IMR-90 (cell line): Measurements from ENCODE around the gene SPATA13. TPM values are rescaled to one million over a fixed set of nuclear protein-coding genes. Genes with fewer than 3 reads are reported as not detected.

Experiments
- ATAC-seq: fragments of 200-7000 bp; cut with Tn5 transposase; 2 replicates; pipeline ENCODE4 v1.9.1; 2020; ENCODE audit warnings: low read depth, mild to moderate bottlenecking, moderate library complexity
- BruUV-seq: library from RNA; stranded (reverse); fragments of 400-500 nt; replicated peaks from 2 replicates; lab custom pipeline; 2021; lab: Mats Ljungman, UMichigan
- CTCF ChIA-PET: fragments of 300-600 bp; formaldehyde crosslinking; extraction: SDS; loops from one replicate; lab custom pipeline; 2021; ENCODE audit warnings: antibody characterized with exemption; lab: Yijun Ruan, JAX
- POLR2A ChIA-PET: fragments of 300-600 bp; sonication (Branson Sonifier 250); formaldehyde crosslinking; loops from one replicate; lab custom pipeline; 2022; ENCODE audit warnings: antibody characterized with exemption; ENCODE audit not compliant: unreplicated experiment; lab: Charles Lee
- DNase-seq: peaks from one replicate; pipeline ENCODE4 v3.0.0; 2013
- H2AFZ ChIP-seq: replicated peaks from 2 replicates; pipeline ENCODE3; 2013; ENCODE audit warnings: low read length, mild to moderate bottlenecking; ENCODE audit not compliant: poor library complexity
- H2AK5ac ChIP-seq: 2 replicates; pipeline ENCODE4 v1.6.1; 2013; ENCODE audit warnings: low read depth, low read length, inconsistent platforms
- H2AK9ac ChIP-seq: replicated peaks from 2 replicates; pipeline ENCODE3; 2013; ENCODE audit warnings: mild to moderate bottlenecking, low read depth, low read length, moderate library complexity; ENCODE audit not compliant: poor library complexity
- H2BK120ac ChIP-seq: 2 replicates; pipeline ENCODE4 v1.6.1; 2013; ENCODE audit warnings: low read depth, low read length, inconsistent platforms
- H2BK15ac ChIP-seq: 3 replicates; pipeline ENCODE4 v1.6.1; 2013; ENCODE audit warnings: low read depth, low read length, inconsistent platforms
- H2BK20ac ChIP-seq: 2 replicates; pipeline ENCODE4 v1.6.1; 2013; ENCODE audit warnings: low read depth, mild to moderate bottlenecking, inconsistent platforms, low read length, moderate library complexity
- H2BK5ac ChIP-seq: 2 replicates; pipeline ENCODE4 v1.6.1; 2013; ENCODE audit warnings: mild to moderate bottlenecking, low read depth, low read length, inconsistent platforms; ENCODE audit not compliant: poor library complexity, severe bottlenecking
- H3K14ac ChIP-seq: replicated peaks from 2 replicates; pipeline ENCODE4 v1.6.1; 2013; ENCODE audit warnings: low read depth, low read length, inconsistent platforms
- H3K18ac ChIP-seq: 2 replicates; pipeline ENCODE4 v1.6.1; 2013; ENCODE audit warnings: low read depth, low read length, control low read depth
- H3K23ac ChIP-seq: 2 replicates; pipeline ENCODE4 v1.6.1; 2013; ENCODE audit warnings: low read depth, low read length, inconsistent platforms
- H3K27ac ChIP-seq: 2 replicates; pipeline ENCODE4 v1.5.1; 2013; ENCODE audit warnings: mild to moderate bottlenecking, control low read depth, low read length; ENCODE audit not compliant: insufficient read depth
- H3K27me3 ChIP-seq: 2 replicates; pipeline ENCODE4 v1.6.1; 2013; ENCODE audit warnings: low read length; ENCODE audit not compliant: control insufficient read depth, insufficient read depth
- H3K36me3 ChIP-seq: 2 replicates; pipeline ENCODE4 v1.6.1; 2013; ENCODE audit warnings: low read length, mixed read lengths; ENCODE audit not compliant: control insufficient read depth, insufficient read depth
- H3K4ac ChIP-seq: 2 replicates; pipeline ENCODE4 v1.6.1; 2013; ENCODE audit warnings: low read depth, low read length, inconsistent platforms
- H3K4me1 ChIP-seq: 2 replicates; pipeline ENCODE4 v1.6.1; 2013; ENCODE audit warnings: low read length, mixed read lengths; ENCODE audit not compliant: control insufficient read depth, insufficient read depth
- H3K4me2 ChIP-seq: 2 replicates; pipeline ENCODE4 v1.6.1; 2013; ENCODE audit warnings: low read depth, mild to moderate bottlenecking, control low read depth, low read length, moderate library complexity
- H3K4me3 ChIP-seq: 2 replicates; pipeline ENCODE4 v1.5.1; 2013; ENCODE audit warnings: low read depth, mild to moderate bottlenecking, control low read depth, low read length, moderate library complexity; ENCODE audit not compliant: insufficient read depth
- H3K56ac ChIP-seq: 2 replicates; pipeline ENCODE4 v1.6.1; 2013; ENCODE audit warnings: low read length, inconsistent platforms; ENCODE audit not compliant: insufficient read depth; ENCODE audit errors: extremely low read depth
- H3K79me1 ChIP-seq, 2 experiments: 2 replicates each; pipeline ENCODE4 v1.6.1; 2013; ENCODE audit warnings: low read length in 2 of 2, inconsistent platforms in 1 of 2, low read depth in 1 of 2
- H3K9ac ChIP-seq: 2 replicates; pipeline ENCODE4 v1.6.1; 2013; ENCODE audit warnings: low read depth, low read length, control low read depth
- H3K9me1 ChIP-seq: 2 replicates; pipeline ENCODE4 v1.6.1; 2013; ENCODE audit warnings: low read length, inconsistent platforms; ENCODE audit not compliant: insufficient read depth
- H3K9me3 ChIP-seq: 2 replicates; pipeline ENCODE4 v1.6.1; 2013; ENCODE audit warnings: low read length; ENCODE audit not compliant: control insufficient read depth, insufficient read depth
- H4K20me1 ChIP-seq: 2 replicates; pipeline ENCODE4 v1.6.1; 2013; ENCODE audit warnings: low read length, inconsistent platforms; ENCODE audit not compliant: insufficient read depth
- H4K5ac ChIP-seq: 2 replicates; pipeline ENCODE4 v1.6.1; 2013; ENCODE audit warnings: mild to moderate bottlenecking, low read depth, low read length, control low read depth
- H4K8ac ChIP-seq, 2 experiments: 2 replicates each; pipeline ENCODE4 v1.6.1; 2013; ENCODE audit warnings: low read depth in 2 of 2, low read length in 2 of 2, control low read depth in 1 of 2, inconsistent platforms in 1 of 2
- H4K91ac ChIP-seq: 2 replicates; pipeline ENCODE4 v1.6.1; 2013; ENCODE audit warnings: low read depth, low read length, inconsistent platforms; ENCODE audit not compliant: insufficient read depth
- FOS ChIP-seq: fragments of 150-350 bp; IDR thresholded peaks from 2 replicates; pipeline ENCODE4 v1.6.1; 2016; ENCODE audit warnings: low read depth, low read length
- MAZ ChIP-seq: IDR thresholded peaks from 2 replicates; pipeline ENCODE4 v1.6.1; 2012; ENCODE audit warnings: low read depth, mild to moderate bottlenecking, low read length, improper control_type of control experiment, moderate library complexity, borderline replicate concordance
- MXI1 ChIP-seq: IDR thresholded peaks from 2 replicates; pipeline ENCODE4 v1.6.1; 2012; ENCODE audit warnings: low read depth, mild to moderate bottlenecking, low read length, moderate library complexity, borderline replicate concordance
- POLR2A ChIP-seq: IDR thresholded peaks from 2 replicates; pipeline ENCODE4 v1.6.1; 2012; ENCODE audit warnings: mild to moderate bottlenecking, low read depth, low read length
- WGBS, 2 experiments: methylation state at CpG; one replicate each; pipeline versions ENCODE4 v1.1.5 to v1.1.7; 2013; ENCODE audit warnings: missing lambda C conversion rate in 2 of 2; ENCODE audit not compliant: insufficient read length in 1 of 2; ENCODE audit errors: extremely low coverage in 2 of 2; 5-methylcytosine and 5-hydroxymethylcytosine counted together
- dilution Hi-C: fragments of 300-500 bp; cut with HindIII; formaldehyde crosslinking; loops from one replicate; pipeline ENCODE4 v1.14.3; 2018; ENCODE audit warnings: low sequenced_read_pairs; ENCODE audit not compliant: unreplicated experiment
- in situ Hi-C: fragments of 300-500 bp; cut with MboI; formaldehyde crosslinking; loops from 3 replicates; pipeline ENCODE4 v1.14.3; 2019; ENCODE audit warnings: low sequenced_read_pairs, inconsistent platforms, mixed read lengths
- intact Hi-C: fragments of 100-400 bp; cut with micrococcal nuclease; formaldehyde crosslinking; loops from 2 replicates; pipeline ENCODE4 v1.10.0; 2022
- polyA plus RNA-seq, 3 experiments: library from polyadenylated mRNA; depleted of rRNA; stranded (reverse); fragments of >200 nt; gene quantifications; 2 replicates each; pipeline ENCODE4 v1.2.3, GENCODE V29; 2012; ENCODE audit warnings: low replicate concordance in 1 of 3
- total RNA-seq: library from RNA; depleted of rRNA; stranded (reverse); fragments of >200 nt; gene quantifications from 2 replicates; pipeline ENCODE4 v1.2.3, GENCODE V29; 2012
- TF ChIP-seq, protein P1 (sequence below): conservative IDR thresholded peaks from 2 replicates; pipeline ENCODE4 v1.5.1; 2012; ENCODE audit warnings: mild to moderate bottlenecking, low read depth, low read length, improper control_type of control experiment

SPATA13 gene
- total and polyA plus RNA-seq, 2 of the 4 experiments (the other 2 are of a cell fraction): 10.5 to 12.5 TPM

DNA sequence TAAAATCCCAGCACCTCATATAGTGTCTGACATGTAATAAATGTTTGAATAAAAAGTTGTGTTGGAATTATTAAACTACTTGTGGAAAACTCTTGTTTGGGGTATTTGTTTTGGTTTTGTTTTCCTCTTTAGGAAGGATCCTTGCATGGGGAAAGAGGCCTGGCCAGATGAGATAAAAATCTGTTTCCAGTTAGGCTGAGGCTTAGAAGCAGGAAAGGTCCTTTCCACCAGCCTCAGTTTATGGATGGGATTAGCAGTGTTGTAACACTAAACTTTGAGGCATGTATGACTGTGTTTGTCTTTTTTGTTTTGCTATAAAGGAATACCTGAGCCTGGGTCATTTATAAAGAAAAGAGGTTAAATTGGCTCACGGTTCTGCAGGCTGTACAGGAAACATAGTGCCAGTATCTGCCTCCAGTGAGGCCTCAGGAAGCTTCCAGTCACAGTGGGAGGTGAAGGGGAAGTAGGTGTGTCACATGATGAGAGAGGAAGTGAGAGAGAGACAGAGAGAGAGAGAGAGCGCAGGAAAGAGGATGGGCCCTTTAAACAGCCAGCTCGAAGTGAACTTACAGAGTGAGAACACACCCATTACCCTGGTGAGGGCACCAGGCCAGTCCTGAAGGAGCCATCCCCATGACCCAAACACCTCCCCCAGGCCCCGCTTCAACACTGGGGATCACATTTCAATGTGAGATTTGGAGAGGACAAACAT, 21.6 kb downstream of the SPATA13 start:
- Histone ChIP-seq H3K4me3 (no peak overlapping the region), H4K5ac (no peak overlapping the region), H2BK20ac (no peak overlapping the region), H3K4me2 (no peak overlapping the region), H3K14ac (no peak overlapping the region; the same call in 1 of the 2 replicates), H2BK15ac (no peak overlapping the region), H3K79me1 (peaks cover 37 to 78% of the 10 kb centered on the region in 2 experiments), H3K4me1 (peaks cover 11% of the 10 kb centered on the region), H2AFZ (no peak overlapping the region), H2AK9ac (no peak overlapping the region), H4K8ac (no peak overlapping the region), H3K4ac (peak overlapping the region; percentile 11; the same call in 1 of the 2 replicates), H4K91ac (no peak overlapping the region), H3K27ac (peak overlapping the region; percentile 44; the same call in 1 of the 2 replicates), H3K18ac (no peak overlapping the region; the same call in 1 of the 2 replicates), H3K9me3 (no peaks in the 10 kb centered on the region), H2BK5ac (peak overlapping the region; percentile 7), H2BK120ac (no peak overlapping the region), H2AK5ac (peak overlapping the region; percentile 49), H3K23ac (no peak overlapping the region), H3K9me1 (peaks cover 11% of the 10 kb centered on the region; the same call in 1 of the 2 replicates), H3K9ac (no peak overlapping the region), H4K20me1 (0 out of 2 replicates have a peak, but pooled peaks cover 3% of the 10 kb centered on the region), H3K56ac (no peak overlapping the region), H3K36me3 (no peaks in the 10 kb centered on the region; the same call in 1 of the 2 replicates), H3K27me3 (no peaks in the 10 kb centered on the region)
- BruUV-seq: no TSS peak
- ATAC-seq (no peak), DNase-seq (no peak)
- dilution Hi-C loops (no loop called here), in situ Hi-C loops (no loop called here), intact Hi-C loops (no loop called here)
- ChIA-PET POLR2A (no interaction called here), CTCF (interaction anchor here (1.4 kb wide), 1 partner anchor 14 kb away, joined by 4 read pairs; no protein-coding TSS in a partner anchor)
- no peak for TF ChIP-seq MAZ
- TF ChIP-seq FOS: no peak
- no peak for TF ChIP-seq MXI1
- no peak for TF ChIP-seq POLR2A
- TF ChIP-seq, protein P1, sequence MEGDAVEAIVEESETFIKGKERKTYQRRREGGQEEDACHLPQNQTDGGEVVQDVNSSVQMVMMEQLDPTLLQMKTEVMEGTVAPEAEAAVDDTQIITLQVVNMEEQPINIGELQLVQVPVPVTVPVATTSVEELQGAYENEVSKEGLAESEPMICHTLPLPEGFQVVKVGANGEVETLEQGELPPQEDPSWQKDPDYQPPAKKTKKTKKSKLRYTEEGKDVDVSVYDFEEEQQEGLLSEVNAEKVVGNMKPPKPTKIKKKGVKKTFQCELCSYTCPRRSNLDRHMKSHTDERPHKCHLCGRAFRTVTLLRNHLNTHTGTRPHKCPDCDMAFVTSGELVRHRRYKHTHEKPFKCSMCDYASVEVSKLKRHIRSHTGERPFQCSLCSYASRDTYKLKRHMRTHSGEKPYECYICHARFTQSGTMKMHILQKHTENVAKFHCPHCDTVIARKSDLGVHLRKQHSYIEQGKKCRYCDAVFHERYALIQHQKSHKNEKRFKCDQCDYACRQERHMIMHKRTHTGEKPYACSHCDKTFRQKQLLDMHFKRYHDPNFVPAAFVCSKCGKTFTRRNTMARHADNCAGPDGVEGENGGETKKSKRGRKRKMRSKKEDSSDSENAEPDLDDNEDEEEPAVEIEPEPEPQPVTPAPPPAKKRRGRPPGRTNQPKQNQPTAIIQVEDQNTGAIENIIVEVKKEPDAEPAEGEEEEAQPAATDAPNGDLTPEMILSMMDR: no peak
- WGBS, 2 experiments: 100% methylated on average over 1 of the region's 4 CpGs; no CpG with 5 or more reads in 1 of the 2 experiments
